Trophoblast cell (in vitro differentiated cells and primary cell): ENCODE results near the gene CNTNAP4.

Experiments
- DNase-seq, 2 donors: peaks; one replicate each; pipeline ENCODE4 v3.0.0-alpha.2; 2016
- H2AFZ ChIP-seq: 2 replicates; pipeline ENCODE4 v1.6.1; 2013; ENCODE audit warnings: low read length, moderate library complexity, mild to moderate bottlenecking; ENCODE audit not compliant: insufficient read depth, poor library complexity
- H2AK5ac ChIP-seq: 2 replicates; pipeline ENCODE4 v1.6.1; 2013; ENCODE audit warnings: mild to moderate bottlenecking, low read length
- H2BK120ac ChIP-seq: 2 replicates; pipeline ENCODE4 v1.6.1; 2013; ENCODE audit warnings: low read length, mild to moderate bottlenecking, moderate library complexity; ENCODE audit not compliant: insufficient read depth, poor library complexity
- H2BK12ac ChIP-seq: 2 replicates; pipeline ENCODE4 v1.6.1; 2013; ENCODE audit warnings: mild to moderate bottlenecking, low read length, moderate library complexity
- H2BK5ac ChIP-seq: 2 replicates; pipeline ENCODE4 v1.6.1; 2013; ENCODE audit warnings: low read length, low read depth, moderate library complexity, mild to moderate bottlenecking; ENCODE audit not compliant: poor library complexity
- H3K14ac ChIP-seq: 2 replicates; pipeline ENCODE4 v1.6.1; 2013; ENCODE audit warnings: mild to moderate bottlenecking, low read length
- H3K18ac ChIP-seq: 2 replicates; pipeline ENCODE4 v1.6.1; 2013; ENCODE audit warnings: mild to moderate bottlenecking, low read length
- H3K23ac ChIP-seq: 2 replicates; pipeline ENCODE4 v1.6.1; 2013; ENCODE audit warnings: low read length
- H3K27ac ChIP-seq: 2 replicates; pipeline ENCODE4 v1.5.1; 2013; ENCODE audit warnings: low read depth, mild to moderate bottlenecking, inconsistent platforms, low read length, moderate library complexity
- H3K27me3 ChIP-seq: 2 replicates; pipeline ENCODE4 v1.6.1; 2013; ENCODE audit warnings: inconsistent platforms, mild to moderate bottlenecking, low read length, moderate library complexity; ENCODE audit not compliant: insufficient read depth
- H3K36me3 ChIP-seq, 2 experiments: 1 replicate in 1 of 2; 2 replicates in 1 of 2; pipeline ENCODE4 v1.6.1; 2013; ENCODE audit warnings: low read length in 2 of 2, mild to moderate bottlenecking in 2 of 2, moderate library complexity in 1 of 2; ENCODE audit not compliant: insufficient read depth in 2 of 2, control insufficient read depth in 1 of 2
- H3K4ac ChIP-seq: 2 replicates; pipeline ENCODE4 v1.6.1; 2013; ENCODE audit warnings: low read depth, mild to moderate bottlenecking, low read length, moderate library complexity
- H3K4me1 ChIP-seq, 2 experiments: 1 replicate in 1 of 2; 2 replicates in 1 of 2; pipeline ENCODE4 v1.6.1; 2013; ENCODE audit warnings: low read length in 2 of 2, mild to moderate bottlenecking in 2 of 2, moderate library complexity in 1 of 2; ENCODE audit not compliant: insufficient read depth in 2 of 2, control insufficient read depth in 1 of 2
- H3K4me2 ChIP-seq: 2 replicates; pipeline ENCODE4 v1.6.1; 2013; ENCODE audit warnings: inconsistent platforms, mild to moderate bottlenecking, low read length, moderate library complexity
- H3K4me3 ChIP-seq: 2 replicates; pipeline ENCODE4 v1.5.1; 2013; ENCODE audit warnings: mild to moderate bottlenecking, low read depth, low read length, inconsistent platforms
- H3K79me1 ChIP-seq: one replicate; pipeline ENCODE4 v1.6.1; 2013; ENCODE audit warnings: low read length
- H3K79me2 ChIP-seq: 2 replicates; pipeline ENCODE4 v1.6.1; 2013; ENCODE audit warnings: low read length, mild to moderate bottlenecking; ENCODE audit not compliant: control insufficient read depth, insufficient read depth, poor library complexity
- H3K9ac ChIP-seq: 2 replicates; pipeline ENCODE4 v1.6.1; 2013; ENCODE audit warnings: mild to moderate bottlenecking, low read length
- H3K9me3 ChIP-seq: 2 replicates; pipeline ENCODE4 v1.6.1; 2013; ENCODE audit warnings: low read depth, mild to moderate bottlenecking, control low read depth, inconsistent platforms, low read length; ENCODE audit not compliant: insufficient read depth
- H4K12ac ChIP-seq: 2 replicates; pipeline ENCODE4 v1.6.1; 2013; ENCODE audit warnings: low read depth, mild to moderate bottlenecking, low read length, moderate library complexity
- H4K8ac ChIP-seq: 2 replicates; pipeline ENCODE4 v1.6.1; 2013; ENCODE audit warnings: low read depth, mild to moderate bottlenecking, low read length, moderate library complexity
- H4K91ac ChIP-seq: one replicate; pipeline ENCODE4 v1.6.1; 2013; ENCODE audit warnings: low read depth, mild to moderate bottlenecking, low read length, moderate library complexity
- WGBS: extraction: QIAGEN DNeasy Blood & Tissue Kit; methylation state at CpG from one replicate; pipeline ENCODE4 v1.1.7; 2013; ENCODE audit warnings: missing lambda C conversion rate; ENCODE audit not compliant: insufficient read length, insufficient coverage; ENCODE audit errors: extremely low coverage; 5-methylcytosine and 5-hydroxymethylcytosine counted together

The CNTNAP4 gene

DNA sequence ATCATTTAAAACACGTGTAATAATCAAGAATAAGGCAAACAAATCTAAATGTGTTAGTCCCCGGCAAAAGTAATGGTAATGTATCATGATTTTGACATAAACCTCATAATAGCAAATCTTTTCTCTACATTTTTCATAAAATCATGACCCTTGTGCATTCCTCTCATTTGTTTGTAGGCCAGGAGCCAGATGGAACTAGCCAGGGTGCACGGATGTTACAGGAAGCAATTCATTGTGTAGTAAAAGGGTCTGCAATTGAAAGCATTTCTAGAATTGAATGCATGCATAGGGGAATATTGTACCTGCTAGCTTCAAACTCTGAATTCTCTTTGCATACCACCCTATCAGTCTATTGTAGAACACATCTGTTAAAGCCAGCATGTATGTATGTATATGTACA, 66.6 kb downstream of the CNTNAP4 start:
- no CpG with 5 or more reads among the region's 3 CpGs for WGBS
- H3K79me1 ChIP-seq: no peaks in the 10 kb centered on the region
- no peak overlapping the region for H2BK12ac ChIP-seq
- no peak overlapping the region for H3K14ac ChIP-seq
- no peak overlapping the region for H2BK120ac ChIP-seq
- no peak overlapping the region for H3K18ac ChIP-seq
- H4K91ac ChIP-seq: no peak overlapping the region
- no peak overlapping the region for H2AK5ac ChIP-seq
- no peak overlapping the region for H3K23ac ChIP-seq
- no peak for DNase-seq
- H3K4me1 ChIP-seq: no peaks in the 10 kb centered on the region
- H3K9ac ChIP-seq: no peak overlapping the region
- H3K79me2 ChIP-seq: no peaks in the 10 kb centered on the region
- H2BK5ac ChIP-seq: no peak overlapping the region
- no peaks in the 10 kb centered on the region for H3K36me3 ChIP-seq
- H3K27ac ChIP-seq: no peak overlapping the region
- H3K4me3 ChIP-seq: no peak overlapping the region
- no peak overlapping the region for H2AFZ ChIP-seq
- H3K4me2 ChIP-seq: no peak overlapping the region
- no peaks in the 10 kb centered on the region for H3K9me3 ChIP-seq
- no peaks in the 10 kb centered on the region for H3K27me3 ChIP-seq
- no peak overlapping the region for H3K4ac ChIP-seq
- no peak overlapping the region for H4K8ac ChIP-seq
- H4K12ac ChIP-seq: no peak overlapping the region

- Histone ChIP-seq H3K9me3 (no peaks in the 10 kb centered on the region), H3K9ac (no peak overlapping the region), H3K27me3 (no peaks in the 10 kb centered on the region), H3K4me2 (no peak overlapping the region), H2AK5ac (no peak overlapping the region), H4K91ac (no peak overlapping the region), H3K4me3 (no peak overlapping the region), H3K4ac (no peak overlapping the region), H3K23ac (no peak overlapping the region), H2BK5ac (no peak overlapping the region), H3K36me3 (no peaks in the 10 kb centered on the region), H3K79me2 (no peaks in the 10 kb centered on the region), H3K27ac (no peak overlapping the region), H4K8ac (no peak overlapping the region), H4K12ac (no peak overlapping the region), H3K4me1 (no peaks in the 10 kb centered on the region), H2BK120ac (no peak overlapping the region), H3K18ac (no peak overlapping the region), H2BK12ac (no peak overlapping the region), H3K79me1 (no peaks in the 10 kb centered on the region), H2AFZ (no peak overlapping the region), H3K14ac (no peak overlapping the region)
- no CpG with 5 or more reads among the region's 3 CpGs for WGBS
- peak; percentile 5 to 23 for DNase-seq
Observed at GRCh38 chr16:76345163-76345661, 68.0 kb downstream of the CNTNAP4 start.

- Histone ChIP-seq H2AK5ac (no peak overlapping the region), H3K4me1 (no peaks in the 10 kb centered on the region), H3K18ac (no peak overlapping the region), H3K79me2 (no peaks in the 10 kb centered on the region), H2BK5ac (no peak overlapping the region), H4K91ac (no peak overlapping the region), H2BK120ac (no peak overlapping the region), H3K14ac (no peak overlapping the region), H3K27ac (no peak overlapping the region), H3K4ac (no peak overlapping the region), H3K4me2 (no peak overlapping the region), H3K4me3 (no peak overlapping the region), H3K9ac (no peak overlapping the region), H4K12ac (no peak overlapping the region), H3K9me3 (no peaks in the 10 kb centered on the region), H2AFZ (no peak overlapping the region), H3K36me3 (no peaks in the 10 kb centered on the region), H3K23ac (no peak overlapping the region), H3K79me1 (no peaks in the 10 kb centered on the region), H3K27me3 (no peaks in the 10 kb centered on the region), H2BK12ac (no peak overlapping the region), H4K8ac (no peak overlapping the region)
- WGBS: no CpG with 5 or more reads among the region's 3 CpGs
- DNase-seq: no peak
Observed at GRCh38 chr16:76346210-76346609, 69.0 kb downstream of the CNTNAP4 start.

DNA sequence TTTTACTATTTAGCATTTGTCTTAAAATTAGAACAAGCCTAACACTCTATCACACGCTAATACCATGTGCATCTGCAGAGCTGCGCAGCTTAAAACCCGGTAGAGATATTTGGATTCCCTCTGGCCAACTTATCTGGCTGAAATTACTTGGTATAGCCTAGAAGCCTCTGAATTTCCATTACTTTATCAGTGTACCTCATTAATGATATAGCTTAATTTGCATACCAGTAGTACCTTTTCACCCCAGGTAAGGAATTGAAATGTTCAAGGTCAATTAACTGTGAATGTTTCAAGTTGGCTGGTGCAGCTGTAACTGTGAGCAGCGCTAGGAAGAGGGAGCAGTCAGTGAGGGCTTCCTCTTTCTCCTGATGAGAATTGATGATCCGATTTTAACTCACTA, 74.2 kb downstream of the CNTNAP4 start:
- Histone ChIP-seq H2BK5ac (no peak overlapping the region), H3K23ac (no peak overlapping the region), H3K4me2 (no peak overlapping the region), H3K36me3 (no peaks in the 10 kb centered on the region), H4K12ac (no peak overlapping the region), H3K79me2 (no peaks in the 10 kb centered on the region), H2BK12ac (no peak overlapping the region), H3K14ac (no peak overlapping the region), H3K4me3 (no peak overlapping the region), H2AK5ac (no peak overlapping the region), H3K4me1 (no peaks in the 10 kb centered on the region), H2BK120ac (no peak overlapping the region), H3K9ac (no peak overlapping the region), H3K9me3 (no peaks in the 10 kb centered on the region), H3K79me1 (no peaks in the 10 kb centered on the region), H3K27ac (no peak overlapping the region), H4K8ac (no peak overlapping the region), H3K27me3 (no peaks in the 10 kb centered on the region), H3K4ac (no peak overlapping the region), H2AFZ (no peak overlapping the region), H4K91ac (no peak overlapping the region), H3K18ac (no peak overlapping the region)
- WGBS: no CpG with 5 or more reads among the region's 5 CpGs
- no peak for DNase-seq
